HCT116 (cell line): ENCODE data around the gene JAM3. TPM values are rescaled to one million over a fixed set of nuclear protein-coding genes. Genes with fewer than 3 reads are reported as not detected.

Experiments used
- ATAC-seq: fragments of 200-7000 bp; cut with Tn5 transposase; 2 replicates; pipeline ENCODE4 v1.9.1; 2020; ENCODE audit warnings: mild to moderate bottlenecking, moderate library complexity
- BruUV-seq: library from RNA; stranded (reverse); fragments of 400-500 nt; replicated peaks from 2 replicates; lab custom pipeline; 2021; lab: Mats Ljungman, UMichigan
- CTCF ChIA-PET: fragments of 300-600 bp; sonication (Branson Sonifier 250); formaldehyde crosslinking; loops from one replicate; lab custom pipeline; 2021; ENCODE audit warnings: antibody characterized with exemption; lab: Charles Lee
- POLR2A ChIA-PET: fragments of 300-600, 350-600 bp; sonication (Branson Sonifier 250); formaldehyde crosslinking; loops from one replicate; lab custom pipeline; 2021; ENCODE audit warnings: antibody characterized with exemption; lab: Charles Lee
- RAD21 ChIA-PET, 2 experiments: fragments of 300-600 bp; sonication (Branson Sonifier 250); formaldehyde crosslinking; loops; one replicate each; lab custom pipeline; 2023; ENCODE audit warnings: low total read pairs in 2 of 2; ENCODE audit not compliant: uncharacterized antibody in 2 of 2, unreplicated experiment in 2 of 2, low non-redundant PET in 1 of 2; lab: Charles Lee
- DNase-seq: peaks from one replicate; pipeline ENCODE4 v3.0.0-alpha.2; 2010; ENCODE audit warnings: low read depth, low spot score
- H2AFZ ChIP-seq: fragments of 200-600 bp; shearing (Covaris generic), sonication (generic); 2 replicates; pipeline ENCODE4 v1.6.1; 2017; ENCODE audit warnings: low read depth, mixed run types, mixed read lengths, antibody characterized with exemption, low read length; ENCODE audit not compliant: poor library complexity, severe bottlenecking
- H3K27ac ChIP-seq: 2 replicates; pipeline ENCODE4 v1.5.1; 2012; ENCODE audit warnings: low read depth, low read length
- H3K27me3 ChIP-seq: fragments of 200-600 bp; sonication (generic); 2 replicates; pipeline ENCODE4 v1.6.1; 2016; ENCODE audit warnings: mixed run types, low read length, mixed read lengths; ENCODE audit not compliant: insufficient read depth
- H3K36me3 ChIP-seq, 2 experiments: fragments of 200-500 bp in 1 of 2; fragments of 200-600 bp in 1 of 2; sonication (Bioruptor generic) in 1 of 2; sonication (generic) in 1 of 2; 2 replicates each; pipeline versions ENCODE4 v1.5.1 to v1.6.1; 2014 to 2016; ENCODE audit warnings: low read length in 2 of 2, inconsistent platforms in 1 of 2, mixed read lengths in 1 of 2, mixed run types in 1 of 2; ENCODE audit not compliant: insufficient read depth in 2 of 2, control insufficient read depth in 1 of 2
- H3K4me1 ChIP-seq, 2 experiments: fragments of 200-600 bp in 1 of 2; sonication (generic) in 1 of 2; 2 replicates each; pipeline versions ENCODE4 v1.5.1 to v1.6.1; 2012 to 2017; ENCODE audit warnings: low read length in 2 of 2, inconsistent platforms in 1 of 2, mild to moderate bottlenecking in 1 of 2, mixed read lengths in 1 of 2, mixed run types in 1 of 2, moderate library complexity in 1 of 2; ENCODE audit not compliant: insufficient read depth in 2 of 2, control insufficient read depth in 1 of 2
- H3K4me2 ChIP-seq: fragments of 200-600 bp; sonication (generic); 2 replicates; pipeline ENCODE4 v1.6.1; 2017; ENCODE audit warnings: mixed run types, low read length, mixed read lengths
- H3K4me3 ChIP-seq, 2 experiments: fragments of 200-600 bp in 1 of 2; sonication (generic) in 1 of 2; replicated peaks in 1 of 2; 2 replicates each; pipeline ENCODE4 v1.5.1; 2011 to 2016; ENCODE audit warnings: low read length in 2 of 2, control low read depth in 1 of 2, low read depth in 1 of 2, mild to moderate bottlenecking in 1 of 2, mixed read lengths in 1 of 2, mixed run types in 1 of 2
- H3K79me2 ChIP-seq: fragments of 200-600 bp; sonication (generic); 2 replicates; pipeline ENCODE4 v1.6.1; 2017; ENCODE audit warnings: mild to moderate bottlenecking, mixed run types, low read length, moderate library complexity, mixed read lengths; ENCODE audit not compliant: insufficient read depth
- H3K9ac ChIP-seq: fragments of 200-600 bp; sonication (generic); 2 replicates; pipeline ENCODE4 v1.6.1; 2016; ENCODE audit warnings: low read length, mixed read lengths
- H3K9me2 ChIP-seq: fragments of 200-600 bp; sonication (generic), shearing (Covaris generic); 2 replicates; pipeline ENCODE4 v1.6.1; 2017; ENCODE audit warnings: mixed run types, mild to moderate bottlenecking, moderate library complexity; ENCODE audit not compliant: insufficient read depth
- H3K9me3 ChIP-seq, 2 experiments: fragments of 200-500 bp in 1 of 2; fragments of 200-600 bp in 1 of 2; sonication (Bioruptor generic) in 1 of 2; sonication (generic) in 1 of 2; 2 replicates each; pipeline ENCODE4 v1.6.1; 2014 to 2017; ENCODE audit warnings: low read length in 2 of 2, mixed read lengths in 2 of 2, inconsistent platforms in 1 of 2, low read depth in 1 of 2, mild to moderate bottlenecking in 1 of 2, mixed run types in 1 of 2, moderate library complexity in 1 of 2; ENCODE audit not compliant: control insufficient read depth in 1 of 2, insufficient read depth in 1 of 2
- H4K20me1 ChIP-seq: fragments of 200-600 bp; sonication (generic), shearing (Covaris generic); 2 replicates; pipeline ENCODE4 v1.6.1; 2017; ENCODE audit warnings: mixed run types, mild to moderate bottlenecking, moderate library complexity; ENCODE audit not compliant: insufficient read depth
- CBX3 ChIP-seq: IDR thresholded peaks from 2 replicates; pipeline ENCODE4 v1.6.1; 2012; ENCODE audit warnings: low read depth
- FOSL1 ChIP-seq: IDR thresholded peaks from 2 replicates; pipeline ENCODE4 v1.6.1; 2012; ENCODE audit warnings: low read depth
- intact Hi-C: fragments of 100-400 bp; cut with micrococcal nuclease; formaldehyde crosslinking; loops from 2 replicates; pipeline ENCODE4 v1.10.0; 2022
- total RNA-seq: library from RNA; stranded (reverse); gene quantifications from one replicate; pipeline ENCODE4 v1.2.1, GENCODE V29; 2021; ENCODE audit not compliant: unreplicated experiment

JAM3 gene
- total RNA-seq, 1 experiment from 2014 or later: 0.25 TPM

DNA sequence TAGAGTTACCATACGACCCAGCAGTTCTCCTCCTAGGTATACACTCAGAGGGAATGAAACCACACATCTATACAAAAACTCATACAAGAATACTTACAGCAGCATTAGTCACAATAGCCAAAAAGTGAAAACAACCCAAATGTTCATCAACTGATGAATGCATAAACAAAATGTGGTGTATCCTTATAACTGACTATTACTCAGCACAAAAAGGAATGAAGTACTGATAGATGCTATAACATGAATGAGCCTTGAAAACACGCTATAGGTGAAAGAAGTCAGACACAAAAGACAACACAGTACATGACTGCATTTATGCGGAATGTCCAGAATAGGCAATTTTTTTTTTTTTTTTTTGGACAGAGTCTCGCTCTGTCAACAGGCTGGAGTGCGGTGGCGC is 131.8 kb downstream of the JAM3 start:
- no peak overlapping the region for H3K27ac ChIP-seq
- DNase-seq (no peak), ATAC-seq (no peak)
- H3K4me2 ChIP-seq: no peak overlapping the region
- H3K27me3 ChIP-seq: no peaks in the 10 kb centered on the region
- H4K20me1 ChIP-seq: no peaks in the 10 kb centered on the region
- no peak overlapping the region for H2AFZ ChIP-seq
- intact Hi-C loops: no loop called here
- H3K9me3 ChIP-seq: no peaks in the 10 kb centered on the region
- no peak overlapping the region for H3K4me3 ChIP-seq
- ChIA-PET RAD21 (no interaction called here), CTCF (no interaction called here), POLR2A (no interaction called here)
- H3K79me2 ChIP-seq: peaks cover 40% of the 10 kb centered on the region
- no peak for TF ChIP-seq FOSL1
- no peak for TF ChIP-seq CBX3
- H3K36me3 ChIP-seq: peaks cover 48 to 55% of the 10 kb centered on the region in 2 experiments; a peak in 3 of 4 replicates
- no peak overlapping the region for H3K9ac ChIP-seq
- H3K4me1 ChIP-seq: no peaks in the 10 kb centered on the region
- no peaks in the 10 kb centered on the region for H3K9me2 ChIP-seq
- BruUV-seq: no TSS peak

Other genes with a start within 250 kb of the JAM3 start
- gene SPATA19, start 223.6 kb upstream of the JAM3 start, total RNA-seq: not detected
- 12.4 TPM for gene IGSF9B, start 112.1 kb upstream of the JAM3 start, total RNA-seq
- gene NCAPD3, start 154.9 kb downstream of the JAM3 start, total RNA-seq: 71.0 TPM
- gene VPS26B, start 155.6 kb downstream of the JAM3 start, total RNA-seq: 26.6 TPM
- gene THYN1, start 184.3 kb downstream of the JAM3 start, total RNA-seq: 32.2 TPM
- gene ACAD8, start 184.5 kb downstream of the JAM3 start, total RNA-seq: 21.0 TPM
- gene GLB1L3, start 207.3 kb downstream of the JAM3 start, total RNA-seq: not detected